GM21360 (cell line): ENCODE measurements around the gene HGF.
"Not testable (repeated sequence)": the region's sequence is repeated elsewhere in the genome, so short reads cannot be mapped to it uniquely, and the experiment has no call there.

Experiments
- ATAC-seq: cut with Tn5 transposase; IDR thresholded peaks from one replicate; pipeline ENCODE4 v1.9.1; 2021; ENCODE audit warnings: mild to moderate bottlenecking, moderate library complexity; ENCODE audit not compliant: unreplicated experiment

Gene HGF

GRCh38 chr7:81725003-81725811, 44.6 kb downstream of the HGF start:
- no peak for ATAC-seq

GRCh38 chr7:81722250-81722649, 47.6 kb downstream of the HGF start:
- not testable (repeated sequence) for ATAC-seq

- no peak for ATAC-seq
Observed at GRCh38 chr7:81721437-81721836, 48.4 kb downstream of the HGF start.

GRCh38 chr7:81719865-81720264, 50.0 kb downstream of the HGF start:
- no peak for ATAC-seq

- ATAC-seq = no peak
Observed at GRCh38 chr7:81715984-81716588, 53.8 kb downstream of the HGF start.

- no peak for ATAC-seq
Observed at GRCh38 chr7:81714306-81714705, 55.5 kb downstream of the HGF start.

GRCh38 chr7:81710751-81711150, 59.1 kb downstream of the HGF start:
- ATAC-seq = no peak

GRCh38 chr7:81709836-81710235, 60.0 kb downstream of the HGF start:
- no peak for ATAC-seq

- ATAC-seq = no peak
Observed at GRCh38 chr7:81707966-81708365, 61.9 kb downstream of the HGF start.

- no peak for ATAC-seq
Observed at GRCh38 chr7:81707196-81707595, 62.7 kb downstream of the HGF start.

GRCh38 chr7:81705206-81705605, 64.6 kb downstream of the HGF start:
- no peak for ATAC-seq

- ATAC-seq = no peak
Observed at GRCh38 chr7:81704595-81704994, 65.3 kb downstream of the HGF start.

- ATAC-seq = no peak
Observed at GRCh38 chr7:81698965-81699364, 70.9 kb downstream of the HGF start.

GRCh38 chr7:81694711-81695110, 75.1 kb downstream of the HGF start:
- no peak for ATAC-seq

- no peak for ATAC-seq
Observed at GRCh38 chr7:81693894-81694293, 76.0 kb downstream of the HGF start.

- no peak for ATAC-seq
Observed at GRCh38 chr7:81693080-81693479, 76.8 kb downstream of the HGF start.

GRCh38 chr7:81692146-81692905, 77.5 kb downstream of the HGF start:
- ATAC-seq = no peak

GRCh38 chr7:81691199-81691821, 78.5 kb downstream of the HGF start:
- no peak for ATAC-seq

- ATAC-seq = no peak
Observed at GRCh38 chr7:81690688-81691087, 79.2 kb downstream of the HGF start.

GRCh38 chr7:81690251-81690650, 79.6 kb downstream of the HGF start:
- no peak for ATAC-seq

- ATAC-seq = no peak
Observed at GRCh38 chr7:81688622-81689411, 81.0 kb downstream of the HGF start.
